Vagina (tissue), 2 donors: ENCODE measurements around the gene MAPK11.

Source experiments
- CTCF ChIP-seq, 3 experiments: fragments of 450-650 bp in 2 of 3; fragments of 200-600 bp in 1 of 3; sonication (generic) in 1 of 3; IDR thresholded peaks; one replicate each; pipeline ENCODE4 v1.5.1; 2017 to 2019; ENCODE audit warnings: antibody characterized with exemption in 3 of 3, mild to moderate bottlenecking in 2 of 3, moderate library complexity in 2 of 3
- POLR2A ChIP-seq, 2 donors: fragments of 450-650 bp; IDR thresholded peaks; one replicate each; pipeline ENCODE4 v1.6.1; 2017; ENCODE audit warnings: antibody characterized with exemption in 2 of 2, mild to moderate bottlenecking in 2 of 2, moderate library complexity in 2 of 2
- POLR2AphosphoS5 ChIP-seq, 2 donors: sonication (generic); formaldehyde crosslinking; IDR thresholded peaks; one replicate each; pipeline ENCODE4 v1.9.0; 2017; ENCODE audit warnings: antibody characterized with exemption in 2 of 2, mild to moderate bottlenecking in 2 of 2, low read depth in 1 of 2; ENCODE audit not compliant: insufficient read depth in 1 of 2

DNA sequence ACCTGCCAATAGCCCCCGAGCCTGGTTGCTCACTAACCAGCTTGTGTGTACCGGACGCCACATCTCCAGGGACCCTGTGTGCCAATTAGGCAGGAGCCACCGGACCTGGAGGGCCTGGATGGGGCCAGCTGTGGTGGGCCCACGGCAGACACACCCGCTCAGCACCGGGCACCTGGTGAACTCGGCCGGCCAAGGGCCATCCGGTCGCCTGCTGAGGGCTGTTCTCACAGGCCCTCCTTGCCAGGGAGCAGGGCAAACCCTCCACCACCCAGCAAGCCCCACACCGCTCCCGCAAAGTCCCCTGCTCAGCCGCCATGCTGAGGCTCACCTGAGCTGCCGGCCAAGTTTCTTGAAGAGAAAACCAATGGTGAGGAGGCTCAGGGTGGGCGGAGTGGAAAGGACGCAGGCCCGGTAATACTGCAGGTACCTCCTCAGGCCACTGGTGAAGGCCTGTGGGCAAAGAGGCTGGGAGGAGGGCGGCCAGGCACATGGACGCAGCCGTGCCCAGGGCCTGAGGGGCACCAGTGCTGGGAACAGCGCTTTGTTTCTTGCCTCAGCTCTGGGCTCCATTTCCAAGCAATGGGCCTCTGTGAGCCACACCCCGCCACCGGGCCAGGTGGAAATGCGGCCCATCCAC, 42.5 kb downstream of the MAPK11 start:
- TF ChIP-seq CTCF (IDR thresholded peaks at IDR 0.05) (no peak), POLR2AphosphoS5 (IDR thresholded peaks at IDR 0.05; ENCODE audit: insufficient read depth in 1 of 2, low read depth in 1 of 2) (no peak), POLR2A (IDR thresholded peaks at IDR 0.05) (no peak)
